Activated naive CD4-positive, alpha-beta T cell treated with anti-CD3 and anti-CD28 coated beads for 36 hours (primary cell): ENCODE results near the gene UBQLN4. TPM values are rescaled to one million over a fixed set of nuclear protein-coding genes. Genes with fewer than 3 reads are reported as not detected.

Source experiments
- CTCF ChIA-PET: fragments of 350-600 bp; sonication (Branson Sonifier 250); formaldehyde crosslinking; loops from one replicate; lab custom pipeline; 2021; ENCODE audit warnings: antibody characterized with exemption; lab: Charles Lee
- DNase-seq: peaks from one replicate; pipeline ENCODE4 v3.0.0-alpha.2; 2020
- H3K27ac Mint-ChIP-seq: one replicate; pipeline ENCODE4 v1.8.0; 2021; ENCODE audit warnings: mild to moderate bottlenecking, mixed read lengths
- H3K27me3 Mint-ChIP-seq: one replicate; pipeline ENCODE4 v1.8.0; 2021; ENCODE audit warnings: low read depth, mixed read lengths
- H3K36me3 Mint-ChIP-seq: one replicate; pipeline ENCODE4 v1.8.0; 2021; ENCODE audit warnings: low read depth, mixed read lengths
- H3K4me1 Mint-ChIP-seq: one replicate; pipeline ENCODE4 v1.8.0; 2021; ENCODE audit warnings: low read depth, mixed read lengths
- H3K4me3 Mint-ChIP-seq: one replicate; pipeline ENCODE4 v1.8.0; 2021; ENCODE audit warnings: mild to moderate bottlenecking, moderate library complexity, mixed read lengths
- H3K9me3 Mint-ChIP-seq: one replicate; pipeline ENCODE4 v1.8.0; 2021; ENCODE audit warnings: mixed read lengths
- intact Hi-C: fragments of 100-400 bp; cut with micrococcal nuclease; formaldehyde crosslinking; loops from one replicate; pipeline ENCODE4 v1.15.1; 2023
- total RNA-seq, 2 experiments: library from RNA; stranded (reverse); gene quantifications; one replicate each; pipeline ENCODE4 v1.2.3, GENCODE V29; 2021

UBQLN4 gene
- total RNA-seq, 2 experiments from 2014 or later: 27.1 to 27.4 TPM

DNA sequence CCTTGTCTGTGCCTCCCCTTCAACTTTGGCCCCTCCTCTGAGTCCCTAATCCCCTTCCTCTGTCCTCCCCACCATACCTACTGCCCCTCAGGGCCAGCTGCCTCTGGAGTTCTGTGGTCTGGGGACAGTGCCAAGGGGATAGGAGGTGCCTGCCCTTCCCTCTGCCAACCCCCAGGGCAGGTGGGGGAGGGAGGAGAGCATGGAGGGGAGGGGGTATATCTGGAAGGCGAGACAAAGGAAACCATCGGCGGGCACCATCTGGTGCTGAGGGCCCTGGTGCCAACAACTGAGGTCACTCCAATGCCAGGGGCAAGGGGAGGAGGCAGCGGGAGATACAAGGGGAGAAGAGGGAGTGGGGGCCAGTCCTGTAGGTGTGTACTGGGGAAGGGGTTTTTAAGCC is 16.9 kb upstream of the UBQLN4 start:
- Mint-ChIP-seq H3K4me3 (no peak overlapping the region), H3K27me3 (no peaks in the 10 kb centered on the region), H3K4me1 (peaks cover 4% of the 10 kb centered on the region), H3K36me3 (no peaks in the 10 kb centered on the region), H3K9me3 (no peaks in the 10 kb centered on the region), H3K27ac (no peak overlapping the region)
- DNase-seq: no peak
- CTCF ChIA-PET: no interaction called here
- intact Hi-C loops: no loop called here

DNA sequence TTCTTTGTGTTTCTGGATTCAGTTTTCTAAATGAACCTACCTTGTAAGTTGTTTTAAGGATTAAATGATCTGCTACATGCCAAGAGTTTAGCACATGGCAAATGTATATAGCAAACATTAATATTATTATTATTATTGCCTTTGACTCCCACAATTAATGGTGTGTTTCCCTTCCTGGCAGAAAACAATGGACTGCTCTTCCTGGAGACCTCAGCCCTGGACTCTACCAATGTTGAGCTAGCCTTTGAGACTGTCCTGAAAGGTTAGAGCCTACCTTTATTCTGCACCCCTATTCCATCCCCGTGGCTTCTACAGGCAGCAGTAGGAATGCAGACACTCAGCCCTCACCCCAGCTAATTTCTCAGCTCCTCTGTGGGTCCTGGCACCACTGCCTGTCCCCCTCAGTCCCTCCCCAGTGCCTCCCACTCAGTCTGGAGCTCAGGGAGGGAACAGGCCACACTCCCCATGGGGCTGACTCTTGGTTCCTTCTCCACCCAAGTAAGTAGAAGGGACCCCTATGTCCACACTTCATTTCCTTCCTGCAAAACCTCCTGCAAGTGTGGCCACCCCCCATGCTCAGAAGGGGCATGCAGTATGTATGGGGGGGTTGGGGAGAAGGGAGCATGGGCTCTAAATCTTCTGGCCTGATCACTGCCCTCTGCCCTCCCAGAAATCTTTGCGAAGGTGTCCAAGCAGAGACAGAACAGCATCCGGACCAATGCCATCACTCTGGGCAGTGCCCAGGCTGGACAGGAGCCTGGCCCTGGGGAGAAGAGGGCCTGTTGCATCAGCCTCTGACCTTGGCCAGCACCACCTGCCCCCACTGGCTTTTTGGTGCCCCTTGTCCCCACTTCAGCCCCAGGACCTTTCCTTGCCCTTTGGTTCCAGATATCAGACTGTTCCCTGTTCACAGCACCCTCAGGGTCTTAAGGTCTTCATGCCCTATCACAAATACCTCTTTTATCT is 16.2 kb upstream of the UBQLN4 start:
- Mint-ChIP-seq H3K4me1 (peaks cover 11% of the 10 kb centered on the region), H3K27me3 (no peaks in the 10 kb centered on the region), H3K4me3 (no peak overlapping the region), H3K9me3 (no peaks in the 10 kb centered on the region), H3K27ac (no peak overlapping the region), H3K36me3 (no peaks in the 10 kb centered on the region)
- DNase-seq: no peak
- intact Hi-C loops: no loop called here
- CTCF ChIA-PET: interaction anchor here (0.6 to 1.1 kb wide), 2 partner anchors 16 to 80 kb away, joined by 3 read pairs; partner anchors contain the start of gene UBQLN4

DNA sequence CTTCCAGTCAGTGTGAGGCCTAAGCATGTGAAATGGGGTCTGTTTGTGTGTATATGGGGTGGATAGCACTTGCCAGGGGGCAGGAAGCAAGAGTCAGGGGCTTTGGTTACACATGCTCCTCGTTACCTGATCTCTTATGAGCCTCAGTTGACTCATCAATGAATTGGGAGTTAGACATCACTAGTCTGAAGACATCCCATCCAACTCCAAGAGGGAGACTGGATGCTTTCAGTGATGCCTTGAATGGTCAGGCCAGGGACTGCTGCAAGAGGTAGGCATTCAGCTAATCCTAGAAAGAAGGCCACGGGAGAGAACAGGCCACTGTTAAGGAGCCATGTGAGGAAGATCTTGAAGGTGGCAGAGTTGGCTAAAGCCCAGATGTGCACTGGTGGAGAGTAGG is 13.7 kb upstream of the UBQLN4 start:
- intact Hi-C loops: no loop called here

DNA sequence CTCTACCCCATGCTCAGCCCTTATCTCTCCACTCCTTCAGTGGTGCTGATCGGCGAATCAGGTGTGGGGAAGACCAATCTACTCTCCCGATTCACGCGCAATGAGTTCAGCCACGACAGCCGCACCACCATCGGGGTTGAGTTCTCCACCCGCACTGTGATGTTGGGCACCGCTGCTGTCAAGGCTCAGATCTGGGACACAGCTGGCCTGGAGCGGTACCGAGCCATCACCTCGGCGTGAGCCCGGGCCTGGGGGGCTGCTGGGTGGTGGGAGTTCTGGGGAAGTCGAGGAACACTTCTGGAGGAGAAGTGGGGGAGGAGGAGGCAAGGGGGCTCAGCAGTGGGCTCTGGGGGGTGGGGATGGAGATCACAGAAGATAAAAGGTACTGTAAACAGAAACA is 12.3 kb upstream of the UBQLN4 start:
- CTCF ChIA-PET: interaction anchor here (0.6 to 2.6 kb wide), 27 partner anchors 9 to 277 kb away, joined by 3 to 19 read pairs (median 4); partner anchors contain the start of gene KHDC4
- H3K36me3 Mint-ChIP-seq: no peaks in the 10 kb centered on the region
- no peak for DNase-seq
- H3K4me3 Mint-ChIP-seq: no peak overlapping the region
- H3K27me3 Mint-ChIP-seq: no peaks in the 10 kb centered on the region
- no peak overlapping the region for H3K27ac Mint-ChIP-seq
- intact Hi-C loops: loop anchor here (1.0 kb wide), 5 partner anchors 12 to 132 kb away; partner anchors contain the start of genes KHDC4 and LAMTOR2
- no peaks in the 10 kb centered on the region for H3K9me3 Mint-ChIP-seq
- peaks cover 14% of the 10 kb centered on the region for H3K4me1 Mint-ChIP-seq

More for the DNA sequence above, 13.7 kb upstream of the UBQLN4 start:
- H3K4me3 Mint-ChIP-seq: no peak overlapping the region
- H3K9me3 Mint-ChIP-seq: no peaks in the 10 kb centered on the region
- H3K36me3 Mint-ChIP-seq: no peaks in the 10 kb centered on the region
- CTCF ChIA-PET: interaction anchor here (0.5 to 2.6 kb wide), 14 partner anchors 12 to 165 kb away, joined by 3 to 19 read pairs (median 7); partner anchors contain the start of gene KHDC4
- DNase-seq: no peak
- H3K27ac Mint-ChIP-seq: no peak overlapping the region
- H3K4me1 Mint-ChIP-seq: peaks cover 12% of the 10 kb centered on the region
- H3K27me3 Mint-ChIP-seq: no peaks in the 10 kb centered on the region

DNA sequence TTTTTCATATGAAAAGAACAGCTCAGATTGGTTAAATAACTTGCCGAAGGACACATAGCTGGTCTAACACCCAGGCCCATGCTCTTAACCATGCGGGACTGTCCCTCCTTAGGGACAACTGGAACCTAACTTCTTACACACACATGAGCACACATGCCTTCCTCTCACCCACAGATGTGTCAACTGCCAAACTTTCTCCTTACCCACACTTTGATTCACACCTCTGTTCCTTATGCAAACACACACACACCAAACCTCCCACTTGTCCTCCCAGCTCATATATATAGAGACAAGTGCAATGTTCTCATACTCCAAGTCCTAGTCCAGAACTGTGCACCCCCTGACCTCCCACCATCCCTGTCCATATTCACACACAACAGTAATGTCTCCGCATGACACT is 11.6 kb upstream of the UBQLN4 start:
- no peak for DNase-seq
- Mint-ChIP-seq H3K27me3 (no peaks in the 10 kb centered on the region), H3K9me3 (no peaks in the 10 kb centered on the region), H3K27ac (no peak overlapping the region), H3K36me3 (no peaks in the 10 kb centered on the region), H3K4me1 (peaks cover 14% of the 10 kb centered on the region), H3K4me3 (no peak overlapping the region)
- CTCF ChIA-PET: interaction anchor here (0.6 to 2.6 kb wide), 13 partner anchors 11 to 273 kb away, joined by 3 to 16 read pairs (median 3); partner anchors contain the start of gene SSR2
- intact Hi-C loops: no loop called here

DNA sequence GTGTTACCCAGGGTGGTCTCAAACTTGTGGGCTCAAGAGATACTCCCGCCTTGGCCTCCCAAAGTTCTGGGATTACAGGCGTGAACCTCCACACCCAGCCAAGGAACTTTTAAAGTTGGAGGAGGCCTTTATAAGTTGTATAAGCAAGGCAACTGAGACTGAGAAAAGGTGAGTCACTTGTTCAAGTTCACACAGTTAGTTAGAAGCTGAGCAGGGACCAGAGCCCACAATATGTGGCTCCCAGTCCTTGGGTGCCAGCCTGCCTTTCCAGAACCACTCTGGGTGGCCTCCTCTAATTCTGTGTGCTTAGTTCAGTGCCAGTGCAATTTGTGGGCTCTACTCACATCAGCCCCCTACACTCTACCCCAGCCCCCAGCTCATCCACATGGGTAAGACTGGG is 11.0 kb upstream of the UBQLN4 start:
- Mint-ChIP-seq H3K27me3 (no peaks in the 10 kb centered on the region), H3K27ac (no peak overlapping the region)

DNA sequence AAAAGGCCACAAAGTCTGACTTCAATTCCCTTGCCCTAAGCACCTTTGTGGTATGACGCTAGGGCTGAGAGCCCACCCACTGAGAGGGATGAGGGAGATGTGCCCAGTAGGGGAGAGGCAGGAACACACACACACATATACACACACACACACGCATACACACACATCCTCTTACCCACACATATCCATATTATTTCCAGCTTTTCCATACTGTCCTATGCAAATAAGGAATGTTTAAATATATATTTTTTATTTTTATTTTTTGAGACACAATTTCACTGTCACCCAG is 10.3 kb upstream of the UBQLN4 start:
- Mint-ChIP-seq H3K27me3 (no peaks in the 10 kb centered on the region), H3K4me3 (no peak overlapping the region), H3K36me3 (no peaks in the 10 kb centered on the region), H3K4me1 (peaks cover 14% of the 10 kb centered on the region), H3K9me3 (no peaks in the 10 kb centered on the region), H3K27ac (no peak overlapping the region)
- CTCF ChIA-PET: interaction anchor here (0.6 to 1.4 kb wide), 4 partner anchors 11 to 734 kb away, joined by 3 to 5 read pairs (median 4); partner anchors contain the start of gene SSR2
- no peak for DNase-seq
- intact Hi-C loops: no loop called here

More for the DNA sequence above, 11.0 kb upstream of the UBQLN4 start:
- H3K9me3 Mint-ChIP-seq: no peaks in the 10 kb centered on the region
- H3K4me3 Mint-ChIP-seq: no peak overlapping the region
- H3K36me3 Mint-ChIP-seq: no peaks in the 10 kb centered on the region
- intact Hi-C loops: no loop called here
- no peak for DNase-seq
- CTCF ChIA-PET: interaction anchor here (0.6 to 2.6 kb wide), 12 partner anchors 10 to 735 kb away, joined by 3 to 16 read pairs (median 3); partner anchors contain the start of gene SSR2
- peaks cover 14% of the 10 kb centered on the region for H3K4me1 Mint-ChIP-seq

DNA sequence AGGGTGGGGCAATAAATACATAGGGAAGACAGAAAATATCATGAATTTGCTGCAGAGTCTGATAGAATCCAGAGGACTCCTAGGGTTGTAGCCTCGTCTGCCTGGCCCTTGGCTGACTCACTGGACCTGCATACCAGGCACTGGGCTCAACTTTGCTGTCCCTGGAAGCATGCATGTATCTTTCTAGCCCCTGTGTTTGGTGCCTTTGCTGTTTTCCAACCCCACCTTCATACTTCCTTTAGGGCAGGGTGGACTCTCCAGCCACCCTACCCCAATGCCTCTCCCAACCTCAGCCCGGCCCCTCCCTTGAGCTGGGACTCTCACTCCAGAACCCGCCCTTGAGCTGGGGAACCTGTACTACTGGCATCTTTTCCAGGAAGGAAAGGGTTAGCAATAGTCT is 8.6 kb upstream of the UBQLN4 start:
- Mint-ChIP-seq H3K4me1 (peaks cover 14% of the 10 kb centered on the region), H3K27ac (no peak overlapping the region), H3K27me3 (no peaks in the 10 kb centered on the region), H3K4me3 (no peak overlapping the region), H3K9me3 (no peaks in the 10 kb centered on the region), H3K36me3 (peaks cover 3% of the 10 kb centered on the region)
- DNase-seq: no peak
- CTCF ChIA-PET: interaction anchor here (0.7 kb wide), 2 partner anchors 17 to 324 kb away, joined by 3 read pairs; no protein-coding TSS in a partner anchor
- intact Hi-C loops: no loop called here

DNA sequence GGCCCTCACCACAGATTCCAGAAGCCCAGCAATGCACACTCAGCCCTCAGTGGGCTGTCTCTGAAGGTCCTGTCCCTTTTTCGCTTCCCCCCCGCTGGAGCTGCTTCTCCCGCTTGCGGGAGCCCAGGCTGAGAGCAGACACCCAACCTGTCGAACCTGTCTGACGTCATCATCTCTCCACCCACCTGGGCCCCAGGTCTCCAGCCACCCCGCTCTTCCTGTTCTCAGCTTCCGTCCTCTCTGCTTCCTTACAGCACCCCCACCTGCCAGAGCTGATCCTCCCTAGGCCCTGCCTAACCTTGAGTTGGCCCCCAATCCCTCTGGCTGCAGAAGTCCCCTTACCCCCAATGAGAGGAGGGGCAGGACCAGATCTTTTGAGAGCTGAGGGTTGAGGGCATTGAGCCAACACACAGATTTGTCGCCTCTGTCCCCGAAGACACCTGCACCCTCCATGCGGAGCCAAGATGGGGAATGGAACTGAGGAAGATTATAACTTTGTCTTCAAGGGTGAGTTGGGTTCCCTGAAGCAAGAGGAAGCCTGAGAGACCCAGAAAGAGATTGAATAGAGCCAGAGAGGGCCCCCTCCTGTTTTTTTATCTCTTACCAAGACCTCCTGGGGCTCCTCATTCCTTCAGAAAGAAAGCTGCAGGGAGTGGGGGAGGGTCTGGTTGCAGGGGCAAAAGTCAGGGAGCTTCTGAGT is 7.5 kb upstream of the UBQLN4 start, which contains the start of gene RAB25:
TSS of gene RAB25 (plus strand) at position 224 of the 700 bp plus-strand sequence. CDS start at position 465, 241 bp downstream.
- Mint-ChIP-seq H3K27ac (no peak within 1 kb of the TSS), H3K27me3 (no peaks in the 10 kb centered on the region)

DNA sequence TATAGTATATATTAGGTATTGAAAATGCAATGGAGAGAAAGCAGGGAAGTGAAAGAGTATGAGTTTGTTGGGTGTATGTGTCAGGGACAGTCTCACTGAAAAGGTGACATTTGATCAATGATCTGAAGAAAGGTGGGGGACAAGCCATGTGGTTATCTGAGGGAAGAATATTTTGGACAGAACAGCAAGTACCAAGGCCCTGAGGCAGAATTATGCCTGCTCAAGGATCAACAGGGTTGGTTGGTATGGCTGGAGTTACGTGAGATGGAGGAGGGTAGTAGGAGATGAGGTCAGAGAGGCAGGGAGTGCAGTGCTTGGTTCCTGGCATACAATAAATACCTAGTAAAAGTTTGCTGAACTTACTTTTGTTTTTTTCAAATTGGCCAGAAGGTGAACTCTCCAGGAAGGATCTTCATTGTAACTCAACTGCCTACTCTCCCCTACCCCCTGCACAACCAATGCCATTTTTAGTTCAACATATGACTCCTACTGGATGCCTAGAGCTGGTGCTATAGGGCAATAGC is 2.8 kb upstream of the UBQLN4 start:
- H3K4me3 Mint-ChIP-seq: peak overlapping the region; percentile 3
- intact Hi-C loops: loop anchor here (10.0 kb wide), 1 partner anchor 422 kb away; no protein-coding TSS in a partner anchor
- H3K27me3 Mint-ChIP-seq: no peaks in the 10 kb centered on the region
- no peaks in the 10 kb centered on the region for H3K9me3 Mint-ChIP-seq
- peaks cover 26% of the 10 kb centered on the region for H3K4me1 Mint-ChIP-seq
- CTCF ChIA-PET: no interaction called here
- no peak overlapping the region for H3K27ac Mint-ChIP-seq
- peaks cover 5% of the 10 kb centered on the region for H3K36me3 Mint-ChIP-seq
- no peak for DNase-seq

More for the DNA sequence above, 7.5 kb upstream of the UBQLN4 start, which contains the start of gene RAB25:
- DNase-seq: no peak
- H3K36me3 Mint-ChIP-seq: peaks cover 5% of the 10 kb centered on the region
- no peak within 1 kb of the TSS for H3K4me3 Mint-ChIP-seq
- intact Hi-C loops: no loop called here
- peaks cover 13% of the 10 kb centered on the region for H3K4me1 Mint-ChIP-seq
- no peaks in the 10 kb centered on the region for H3K9me3 Mint-ChIP-seq
- CTCF ChIA-PET: interaction anchor here (0.7 kb wide), 2 partner anchors 14 to 30 kb away, joined by 3 to 4 read pairs; no protein-coding TSS in a partner anchor

DNA sequence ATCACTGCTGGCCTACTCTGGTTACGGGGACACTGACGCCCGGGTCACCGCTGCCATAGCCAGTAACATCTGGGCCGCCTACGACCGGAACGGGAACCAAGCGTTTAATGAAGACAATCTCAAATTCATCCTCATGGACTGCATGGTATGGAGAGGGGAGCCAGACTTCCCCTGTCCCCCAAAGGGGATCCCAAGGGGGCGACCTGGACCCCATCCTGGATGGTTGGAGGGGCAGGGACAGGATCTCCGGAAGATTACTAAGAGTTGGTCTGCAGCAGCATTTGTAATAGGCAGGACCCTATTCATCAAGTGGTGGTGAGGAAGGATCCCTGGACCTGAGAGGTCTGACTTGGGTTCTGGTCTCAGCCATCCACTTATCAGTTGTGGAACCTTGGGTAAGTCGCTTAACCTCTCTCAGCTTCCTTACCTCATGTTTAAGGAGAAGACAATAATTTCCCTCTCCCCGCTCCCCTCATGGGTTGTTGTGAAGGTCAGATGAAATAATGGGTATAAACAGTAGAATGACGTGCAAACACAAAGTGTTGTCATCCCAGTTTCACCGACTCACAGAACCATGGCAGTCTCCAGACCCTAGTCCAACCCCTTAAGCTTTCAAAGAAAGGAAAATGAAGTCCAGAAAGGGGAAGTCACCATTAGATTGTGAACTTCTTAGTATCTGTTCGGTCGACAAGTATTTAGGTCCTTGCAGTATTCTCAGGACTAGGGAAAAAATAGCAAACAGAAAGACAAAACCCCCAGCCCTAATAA is 1.9 kb upstream of the UBQLN4 start:
- H3K36me3 Mint-ChIP-seq: peaks cover 5% of the 10 kb centered on the region
- H3K27ac Mint-ChIP-seq: peak overlapping the region; percentile 93
- H3K4me1 Mint-ChIP-seq: peaks cover 24% of the 10 kb centered on the region
- intact Hi-C loops: loop anchor here (2.0 to 10.0 kb wide), 4 partner anchors 71 to 747 kb away; partner anchors contain the start of gene FDPS
- CTCF ChIA-PET: no interaction called here
- H3K27me3 Mint-ChIP-seq: no peaks in the 10 kb centered on the region
- H3K4me3 Mint-ChIP-seq: peak overlapping the region; percentile 92
- no peaks in the 10 kb centered on the region for H3K9me3 Mint-ChIP-seq
- DNase-seq: no peak
